Measurements from ENCODE around the gene CPNE7. TPM values are rescaled to one million over a fixed set of nuclear protein-coding genes. Genes with fewer than 3 reads are reported as not detected.

Gene CPNE7
- polyA plus RNA-seq, 3 donors, result not detected

DNA sequence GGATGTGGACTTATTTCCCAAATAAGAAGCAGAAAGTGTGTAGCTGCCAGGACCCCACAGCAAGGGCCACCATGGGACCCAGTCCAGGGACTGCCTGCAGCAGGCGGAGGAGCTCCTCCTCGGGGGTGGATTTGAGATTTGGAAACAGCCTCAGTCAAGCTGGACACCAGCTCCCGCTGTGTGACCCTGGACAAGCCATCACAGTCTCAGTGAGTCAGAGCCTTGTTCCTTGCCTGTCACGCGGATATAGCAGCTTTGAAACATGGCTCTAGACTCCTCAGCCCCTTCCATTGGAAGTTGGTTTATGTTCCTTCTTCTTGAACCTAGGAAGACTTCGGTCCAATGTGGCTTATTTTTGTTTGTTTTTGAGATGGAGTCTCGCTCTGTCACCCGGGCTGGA is 25.4 kb downstream of the CPNE7 start:
- H3K27me3 Mint-ChIP-seq (ENCODE audit: low read depth in 3 of 3), result peaks cover 2 to 23% (median 4%) of the 10 kb centered on the region in 3 donors
- H3K4me3 Mint-ChIP-seq, result no peak overlapping the region
- no peak overlapping the region for H2AFZ ChIP-seq (ENCODE audit: insufficient read depth, low read depth, low read length, poor library complexity, severe bottlenecking)
- H3K4me1 Mint-ChIP-seq, result peaks cover 7% of the 10 kb centered on the region
- H3K27ac ChIP-seq (ENCODE audit: low read depth in 1 of 2, low read length in 2 of 2), result no peak overlapping the region
- peaks cover 0 to 5% (median 0%) of the 10 kb centered on the region in 7 donors for H3K9me3 Mint-ChIP-seq
- no peaks in the 10 kb centered on the region for H4K20me1 ChIP-seq (ENCODE audit: insufficient read depth, low read length)
- TF ChIP-seq, protein P1, sequence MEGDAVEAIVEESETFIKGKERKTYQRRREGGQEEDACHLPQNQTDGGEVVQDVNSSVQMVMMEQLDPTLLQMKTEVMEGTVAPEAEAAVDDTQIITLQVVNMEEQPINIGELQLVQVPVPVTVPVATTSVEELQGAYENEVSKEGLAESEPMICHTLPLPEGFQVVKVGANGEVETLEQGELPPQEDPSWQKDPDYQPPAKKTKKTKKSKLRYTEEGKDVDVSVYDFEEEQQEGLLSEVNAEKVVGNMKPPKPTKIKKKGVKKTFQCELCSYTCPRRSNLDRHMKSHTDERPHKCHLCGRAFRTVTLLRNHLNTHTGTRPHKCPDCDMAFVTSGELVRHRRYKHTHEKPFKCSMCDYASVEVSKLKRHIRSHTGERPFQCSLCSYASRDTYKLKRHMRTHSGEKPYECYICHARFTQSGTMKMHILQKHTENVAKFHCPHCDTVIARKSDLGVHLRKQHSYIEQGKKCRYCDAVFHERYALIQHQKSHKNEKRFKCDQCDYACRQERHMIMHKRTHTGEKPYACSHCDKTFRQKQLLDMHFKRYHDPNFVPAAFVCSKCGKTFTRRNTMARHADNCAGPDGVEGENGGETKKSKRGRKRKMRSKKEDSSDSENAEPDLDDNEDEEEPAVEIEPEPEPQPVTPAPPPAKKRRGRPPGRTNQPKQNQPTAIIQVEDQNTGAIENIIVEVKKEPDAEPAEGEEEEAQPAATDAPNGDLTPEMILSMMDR (IDR thresholded peaks at IDR 0.05), result no peak
- no peaks in the 10 kb centered on the region for H3K9me3 ChIP-seq (replicated peaks in 1 of 2; ENCODE audit: control insufficient read depth in 1 of 2, insufficient read depth in 1 of 2, low read length in 2 of 2)
- no peaks in the 10 kb centered on the region for H3K79me2 ChIP-seq (ENCODE audit: insufficient read depth, low read length)
- DNase-seq, result no peak
- no peak overlapping the region for H3K4me3 ChIP-seq (replicated peaks in 1 of 3; ENCODE audit: low read depth in 2 of 3, low read length in 3 of 3)
- no peaks in the 10 kb centered on the region for H3K27me3 ChIP-seq (ENCODE audit: control insufficient read depth in 2 of 2, insufficient read depth in 2 of 2, low read length in 2 of 2)
- H3K9ac ChIP-seq (ENCODE audit: insufficient read depth, low read length, poor library complexity, severe bottlenecking), result no peak overlapping the region
- no peak overlapping the region for H3K4me2 ChIP-seq (replicated peaks; ENCODE audit: extremely low read depth, low read length, poor library complexity, severe bottlenecking)
- no peaks in the 10 kb centered on the region for H3K36me3 ChIP-seq (replicated peaks in 1 of 2; ENCODE audit: control insufficient read depth in 1 of 2, insufficient read depth in 2 of 2, low read length in 2 of 2)
- no peaks in the 10 kb centered on the region for H3K36me3 Mint-ChIP-seq
- WGBS (ENCODE audit: insufficient coverage), result 91% methylated on average over 4 of the region's 8 CpGs
- no peak overlapping the region for H3K27ac Mint-ChIP-seq
- intact Hi-C loops (cut with micrococcal nuclease), result no loop called here
- peaks cover 0 to 8% of the 10 kb centered on the region in 2 donors for H3K4me1 ChIP-seq (ENCODE audit: control insufficient read depth in 1 of 2, insufficient read depth in 2 of 2, low read length in 2 of 2)

- no peaks in the 10 kb centered on the region for H3K79me2 ChIP-seq (ENCODE audit: insufficient read depth, low read length)
- H3K27me3 ChIP-seq (ENCODE audit: control insufficient read depth in 2 of 2, insufficient read depth in 2 of 2, low read length in 2 of 2), result no peaks in the 10 kb centered on the region
- TF ChIP-seq, protein P1 (IDR thresholded peaks at IDR 0.05), result no peak
- H4K20me1 ChIP-seq (ENCODE audit: insufficient read depth, low read length), result no peaks in the 10 kb centered on the region
- H3K4me1 ChIP-seq (ENCODE audit: control insufficient read depth in 1 of 2, insufficient read depth in 2 of 2, low read length in 2 of 2), result peaks cover 0 to 8% of the 10 kb centered on the region in 2 donors
- no peak overlapping the region for H3K4me3 ChIP-seq (replicated peaks in 1 of 3; ENCODE audit: low read depth in 2 of 3, low read length in 3 of 3)
- H3K4me2 ChIP-seq (replicated peaks; ENCODE audit: extremely low read depth, low read length, poor library complexity, severe bottlenecking), result no peak overlapping the region
- H3K36me3 ChIP-seq (replicated peaks in 1 of 2; ENCODE audit: control insufficient read depth in 1 of 2, insufficient read depth in 2 of 2, low read length in 2 of 2), result no peaks in the 10 kb centered on the region
- no peak overlapping the region for H3K27ac ChIP-seq (ENCODE audit: low read depth in 1 of 2, low read length in 2 of 2)
- no peak overlapping the region for H3K9ac ChIP-seq (ENCODE audit: insufficient read depth, low read length, poor library complexity, severe bottlenecking)
- intact Hi-C loops (cut with micrococcal nuclease), result no loop called here
- H3K36me3 Mint-ChIP-seq, result no peaks in the 10 kb centered on the region
- WGBS (ENCODE audit: insufficient coverage), result 79% methylated on average over 22 of the region's 22 CpGs
- H3K27ac Mint-ChIP-seq, result no peak overlapping the region
- peaks cover 0 to 5% (median 0%) of the 10 kb centered on the region in 7 donors for H3K9me3 Mint-ChIP-seq
- no peaks in the 10 kb centered on the region for H3K9me3 ChIP-seq (replicated peaks in 1 of 2; ENCODE audit: control insufficient read depth in 1 of 2, insufficient read depth in 1 of 2, low read length in 2 of 2)
- DNase-seq, result no peak
- H3K27me3 Mint-ChIP-seq (ENCODE audit: low read depth in 3 of 3), result peaks cover 2 to 23% (median 4%) of the 10 kb centered on the region in 3 donors
- no peak overlapping the region for H2AFZ ChIP-seq (ENCODE audit: insufficient read depth, low read depth, low read length, poor library complexity, severe bottlenecking)
- no peak overlapping the region for H3K4me3 Mint-ChIP-seq
- H3K4me1 Mint-ChIP-seq, result peaks cover 7% of the 10 kb centered on the region
Measured at GRCh38 chr16:89601906-89602272, 26.3 kb downstream of the CPNE7 start.
